Skeletal muscle tissue (tissue), 4 donors: Measurements from ENCODE around the gene RGS14. TPM values are rescaled to one million over a fixed set of nuclear protein-coding genes. Genes with fewer than 3 reads are reported as not detected.
A peak's percentile ranks its signal among the peaks of the same experiment; 100 is the strongest.

Source experiments
- H3K27ac ChIP-seq: one replicate; pipeline ENCODE4 v1.7.0; 2013; ENCODE audit warnings: mild to moderate bottlenecking, low read depth, low read length, inconsistent platforms
- H3K27me3 ChIP-seq, 3 donors: one replicate each; pipeline ENCODE4 v1.7.0; 2013; ENCODE audit warnings: low read length in 3 of 3; ENCODE audit not compliant: control insufficient read depth in 3 of 3, insufficient read depth in 3 of 3
- H3K36me3 ChIP-seq, 3 donors: one replicate each; pipeline ENCODE4 v1.7.0; 2013; ENCODE audit warnings: low read length in 3 of 3; ENCODE audit not compliant: control insufficient read depth in 3 of 3, insufficient read depth in 3 of 3
- H3K4me1 ChIP-seq, 3 donors: one replicate each; pipeline ENCODE4 v1.7.0; 2013; ENCODE audit warnings: low read length in 3 of 3, mild to moderate bottlenecking in 3 of 3; ENCODE audit not compliant: control insufficient read depth in 3 of 3, insufficient read depth in 3 of 3
- H3K4me3 ChIP-seq, 3 donors: one replicate each; pipeline ENCODE4 v1.7.0; 2013; ENCODE audit warnings: low read length in 3 of 3
- H3K9ac ChIP-seq, 3 donors: one replicate each; pipeline ENCODE4 v1.7.0; 2013; ENCODE audit warnings: low read length in 3 of 3, mild to moderate bottlenecking in 3 of 3, moderate library complexity in 2 of 3, low read depth in 1 of 3
- H3K9me3 ChIP-seq, 3 donors: one replicate each; pipeline ENCODE4 v1.7.0; 2013; ENCODE audit warnings: low read length in 3 of 3; ENCODE audit not compliant: control insufficient read depth in 3 of 3
- total RNA-seq: library from RNA; depleted of rRNA; stranded (reverse); fragments of >200 nt; gene quantifications from one replicate; pipeline ENCODE4 v1.2.3, GENCODE V29; 2014
- donor health status: Osteomylitis.

The RGS14 gene
- total RNA-seq, 1 donor from 2014 or later, result 12.5 TPM

- Histone ChIP-seq H3K27me3 (no peaks in the 10 kb centered on the region), H3K4me3 (no peak overlapping the region), H3K9me3 (no peaks in the 10 kb centered on the region), H3K9ac (no peak overlapping the region), H3K36me3 (peaks cover 10 to 29% (median 21%) of the 10 kb centered on the region in 3 donors), H3K27ac (no peak overlapping the region), H3K4me1 (peaks cover 21 to 34% (median 24%) of the 10 kb centered on the region in 3 donors)
Observed at GRCh38 chr5:177347699-177348098, 10.0 kb upstream of the RGS14 start.

GRCh38 chr5:177349362-177349647 is 8.4 kb upstream of the RGS14 start:
- no peak overlapping the region for H3K4me3 ChIP-seq
- no peaks in the 10 kb centered on the region for H3K27me3 ChIP-seq
- H3K27ac ChIP-seq, result no peak overlapping the region
- peaks cover 10 to 21% (median 16%) of the 10 kb centered on the region in 3 donors for H3K36me3 ChIP-seq
- H3K4me1 ChIP-seq, result peaks cover 21 to 34% (median 24%) of the 10 kb centered on the region in 3 donors
- no peaks in the 10 kb centered on the region for H3K9me3 ChIP-seq
- no peak overlapping the region for H3K9ac ChIP-seq

- Histone ChIP-seq H3K36me3 (peaks cover 10 to 21% (median 16%) of the 10 kb centered on the region in 3 donors), H3K27me3 (no peaks in the 10 kb centered on the region), H3K27ac (no peak overlapping the region), H3K4me1 (peaks cover 21 to 34% (median 24%) of the 10 kb centered on the region in 3 donors), H3K9me3 (no peaks in the 10 kb centered on the region), H3K4me3 (peak overlapping the region; percentile 41 to 100 (median 82)), H3K9ac (peak overlapping the region in 1 of 3 donors; percentile 100)
Observed at GRCh38 chr5:177349762-177350161, 8.0 kb upstream of the RGS14 start.

DNA sequence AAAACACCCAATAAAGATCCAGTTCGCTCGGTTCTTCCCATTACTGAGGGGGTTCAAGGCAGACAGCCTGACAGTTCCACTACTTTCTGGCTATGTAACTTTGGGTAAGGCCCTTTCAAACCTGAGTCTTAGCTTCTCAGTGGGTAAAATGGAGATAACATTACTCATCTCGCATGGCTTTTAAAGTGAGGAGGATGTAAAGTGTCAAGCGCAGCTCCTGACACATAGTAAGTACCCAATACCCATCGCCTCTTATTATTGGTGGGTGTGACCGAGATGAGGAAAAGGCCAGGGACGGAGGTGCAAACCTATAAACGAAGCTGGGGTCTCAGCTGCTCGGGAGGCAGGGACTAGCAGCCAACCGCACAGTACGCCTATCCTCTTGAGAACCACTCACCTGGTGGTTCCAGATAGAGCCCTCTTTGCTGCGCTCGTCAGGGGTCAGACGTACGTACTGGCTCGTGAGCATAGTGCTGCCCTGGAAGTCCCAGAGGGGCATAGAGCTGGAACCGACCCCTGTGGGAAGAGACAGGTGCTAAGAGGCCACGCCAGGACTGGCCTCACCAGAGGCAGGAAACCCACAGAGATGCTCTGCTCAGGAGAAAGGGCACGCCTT is 6.8 kb upstream of the RGS14 start:
- peak overlapping the region; percentile 82 to 100 (median 100) for H3K4me3 ChIP-seq
- H3K27ac ChIP-seq, result peak overlapping the region; percentile 83
- peaks cover 10 to 21% (median 16%) of the 10 kb centered on the region in 3 donors for H3K36me3 ChIP-seq
- H3K9ac ChIP-seq, result peak overlapping the region; percentile 88 to 100 (median 99)
- H3K4me1 ChIP-seq, result peaks cover 21 to 34% (median 24%) of the 10 kb centered on the region in 3 donors
- no peaks in the 10 kb centered on the region for H3K9me3 ChIP-seq
- H3K27me3 ChIP-seq, result no peaks in the 10 kb centered on the region

GRCh38 chr5:177351392-177352329 is 6.1 kb upstream of the RGS14 start, which contains the start of gene LMAN2:
Gene LMAN2, minus strand, starts transcription at chr5:177351668. Its CDS starts 21 bp downstream, at chr5:177351647.
- H3K4me1 ChIP-seq, result peaks cover 21 to 34% (median 24%) of the 10 kb centered on the region in 3 donors
- H3K27ac ChIP-seq, result peak within 1 kb of the TSS; percentile 83
- no peaks in the 10 kb centered on the region for H3K9me3 ChIP-seq
- H3K27me3 ChIP-seq, result no peaks in the 10 kb centered on the region
- peak within 1 kb of the TSS; percentile 82 to 100 (median 100) for H3K4me3 ChIP-seq
- H3K9ac ChIP-seq, result peak within 1 kb of the TSS; percentile 88 to 100 (median 99)
- peaks cover 10 to 21% (median 16%) of the 10 kb centered on the region in 3 donors for H3K36me3 ChIP-seq

GRCh38 chr5:177353093-177353492 is 4.6 kb upstream of the RGS14 start:
- H3K9ac ChIP-seq, result no peak overlapping the region
- no peaks in the 10 kb centered on the region for H3K9me3 ChIP-seq
- H3K4me1 ChIP-seq, result peaks cover 27 to 41% (median 35%) of the 10 kb centered on the region in 3 donors
- H3K27me3 ChIP-seq, result no peaks in the 10 kb centered on the region
- H3K4me3 ChIP-seq, result no peak overlapping the region
- peaks cover 8 to 13% (median 10%) of the 10 kb centered on the region in 3 donors for H3K36me3 ChIP-seq
- no peak overlapping the region for H3K27ac ChIP-seq

- H3K9me3 ChIP-seq, result no peaks in the 10 kb centered on the region
- no peak overlapping the region for H3K27ac ChIP-seq
- peaks cover 7 to 10% (median 9%) of the 10 kb centered on the region in 3 donors for H3K36me3 ChIP-seq
- H3K9ac ChIP-seq, result no peak overlapping the region
- H3K4me1 ChIP-seq, result peaks cover 38 to 48% (median 47%) of the 10 kb centered on the region in 3 donors
- H3K27me3 ChIP-seq, result no peaks in the 10 kb centered on the region
- H3K4me3 ChIP-seq, result no peak overlapping the region
Observed at GRCh38 chr5:177354256-177354655, 3.5 kb upstream of the RGS14 start.

DNA sequence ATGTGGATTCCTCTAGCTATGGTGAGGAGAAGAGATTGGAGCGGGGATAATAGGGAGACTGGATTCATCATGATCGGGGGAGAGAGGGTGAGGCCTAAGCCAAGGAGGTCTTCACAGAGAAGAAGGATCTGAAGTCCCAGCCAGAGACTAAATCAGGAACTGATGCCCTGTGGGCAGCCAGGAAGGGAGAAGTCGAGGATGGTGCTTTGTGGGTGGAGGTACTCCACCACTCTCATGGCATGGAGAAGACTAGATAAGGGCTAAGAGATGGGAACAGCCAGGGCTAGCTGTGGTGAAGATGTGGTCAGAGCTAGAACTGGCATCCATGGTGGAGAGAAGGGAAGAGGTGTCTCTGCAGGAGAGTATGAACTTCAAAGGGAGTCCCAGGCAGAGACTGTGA is 3.0 kb upstream of the RGS14 start:
- no peak overlapping the region for H3K4me3 ChIP-seq

GRCh38 chr5:177355162-177355867 is 2.4 kb upstream of the RGS14 start:
- Histone ChIP-seq H3K4me1 (peaks cover 28 to 47% (median 42%) of the 10 kb centered on the region in 3 donors), H3K4me3 (no peak overlapping the region), H3K36me3 (peaks cover 0 to 3% (median 0%) of the 10 kb centered on the region in 3 donors), H3K9ac (no peak overlapping the region), H3K27me3 (no peaks in the 10 kb centered on the region), H3K27ac (no peak overlapping the region), H3K9me3 (no peaks in the 10 kb centered on the region)

More for the DNA sequence above, 3.0 kb upstream of the RGS14 start:
- Histone ChIP-seq H3K36me3 (peaks cover 4 to 9% (median 5%) of the 10 kb centered on the region in 3 donors), H3K9ac (no peak overlapping the region), H3K9me3 (no peaks in the 10 kb centered on the region), H3K27ac (no peak overlapping the region), H3K27me3 (no peaks in the 10 kb centered on the region), H3K4me1 (peaks cover 34 to 48% (median 47%) of the 10 kb centered on the region in 3 donors)
